Activated T-cell treated with anti-CD3 and anti-CD28 coated beads for 48 hours (primary cell): ENCODE results near the gene CAMTA1.
"Not testable (repeated sequence)": the region's sequence is repeated elsewhere in the genome, so short reads cannot be mapped to it uniquely, and the experiment has no call there.

Source experiments
- DNase-seq: peaks from one replicate; pipeline ENCODE4 v3.0.0-alpha.2; 2020; ENCODE audit warnings: low read depth

Gene CAMTA1

GRCh38 chr1:7590426-7590790 is 805.2 kb downstream of the CAMTA1 start:
- DNase-seq: no peak

GRCh38 chr1:7591565-7591964 is 806.3 kb downstream of the CAMTA1 start:
- DNase-seq: no peak

- no peak for DNase-seq
These were observed 807.0 kb downstream of the CAMTA1 start for GRCh38 chr1:7592120-7592798.

- no peak for DNase-seq
These were observed 808.9 kb downstream of the CAMTA1 start for GRCh38 chr1:7594002-7594713.

GRCh38 chr1:7594714-7595295 is 809.6 kb downstream of the CAMTA1 start:
- no peak for DNase-seq

- no peak for DNase-seq
These were observed 810.1 kb downstream of the CAMTA1 start for GRCh38 chr1:7595336-7595735.

- no peak for DNase-seq
These were observed 811.1 kb downstream of the CAMTA1 start for GRCh38 chr1:7596126-7596965.

GRCh38 chr1:7598058-7598457 is 812.8 kb downstream of the CAMTA1 start:
- DNase-seq: not testable (repeated sequence)

GRCh38 chr1:7604906-7605305 is 819.7 kb downstream of the CAMTA1 start:
- not testable (repeated sequence) for DNase-seq

GRCh38 chr1:7606096-7606495 is 820.8 kb downstream of the CAMTA1 start:
- DNase-seq: no peak

GRCh38 chr1:7607097-7607496 is 821.8 kb downstream of the CAMTA1 start:
- no peak for DNase-seq

GRCh38 chr1:7608628-7609305 is 823.5 kb downstream of the CAMTA1 start:
- DNase-seq: no peak

- DNase-seq: no peak
These were observed 824.2 kb downstream of the CAMTA1 start for GRCh38 chr1:7609311-7609994.

- no peak for DNase-seq
These were observed 825.0 kb downstream of the CAMTA1 start for GRCh38 chr1:7610106-7610731.

GRCh38 chr1:7610936-7611335 is 825.7 kb downstream of the CAMTA1 start:
- no peak for DNase-seq

- no peak for DNase-seq
These were observed 826.3 kb downstream of the CAMTA1 start for GRCh38 chr1:7611421-7612010.

- DNase-seq: no peak
These were observed 828.0 kb downstream of the CAMTA1 start for GRCh38 chr1:7613106-7613850.

GRCh38 chr1:7613851-7614205 is 828.6 kb downstream of the CAMTA1 start:
- no peak for DNase-seq

GRCh38 chr1:7614576-7615074 is 829.4 kb downstream of the CAMTA1 start:
- no peak for DNase-seq

- no peak for DNase-seq
These were observed 829.9 kb downstream of the CAMTA1 start for GRCh38 chr1:7615138-7615537.
